GM19452 (cell line): ENCODE measurements around the gene TMC7.

Experiments used
- ATAC-seq: cut with Tn5 transposase; IDR thresholded peaks from one replicate; pipeline ENCODE4 v1.9.1; 2021; ENCODE audit not compliant: unreplicated experiment

TMC7 gene

GRCh38 chr16:19086322-19087199 lies 102.8 kb downstream of the TMC7 start:
- ATAC-seq = peak; percentile 92

- ATAC-seq = no peak
Measured at GRCh38 chr16:19088341-19088916, 104.7 kb downstream of the TMC7 start.

- no peak for ATAC-seq
Measured at GRCh38 chr16:19089410-19089955, 105.7 kb downstream of the TMC7 start.

GRCh38 chr16:19090916-19091315 lies 107.2 kb downstream of the TMC7 start:
- ATAC-seq = no peak

GRCh38 chr16:19092653-19093410 lies 109.1 kb downstream of the TMC7 start:
- ATAC-seq = no peak

GRCh38 chr16:19093631-19094541 lies 110.2 kb downstream of the TMC7 start:
- ATAC-seq = no peak

- no peak for ATAC-seq
Measured at GRCh38 chr16:19094542-19095365, 111.0 kb downstream of the TMC7 start.

GRCh38 chr16:19095654-19096053 lies 111.9 kb downstream of the TMC7 start:
- ATAC-seq = no peak

GRCh38 chr16:19098173-19098572 lies 114.4 kb downstream of the TMC7 start:
- no peak for ATAC-seq

- no peak for ATAC-seq
Measured at GRCh38 chr16:19102187-19102872, 118.6 kb downstream of the TMC7 start.

- ATAC-seq = no peak
Measured at GRCh38 chr16:19104607-19105006, 120.9 kb downstream of the TMC7 start.

- ATAC-seq = no peak
Measured at GRCh38 chr16:19105131-19105530, 121.4 kb downstream of the TMC7 start.

GRCh38 chr16:19105891-19106624 lies 122.3 kb downstream of the TMC7 start:
- ATAC-seq = no peak

GRCh38 chr16:19106625-19107020 lies 122.9 kb downstream of the TMC7 start:
- no peak for ATAC-seq

- ATAC-seq = no peak
Measured at GRCh38 chr16:19108409-19109287, 124.9 kb downstream of the TMC7 start.

- no peak for ATAC-seq
Measured at GRCh38 chr16:19109288-19109664, 125.5 kb downstream of the TMC7 start.
